Measurements from ENCODE around the gene CBLC.

DNA sequence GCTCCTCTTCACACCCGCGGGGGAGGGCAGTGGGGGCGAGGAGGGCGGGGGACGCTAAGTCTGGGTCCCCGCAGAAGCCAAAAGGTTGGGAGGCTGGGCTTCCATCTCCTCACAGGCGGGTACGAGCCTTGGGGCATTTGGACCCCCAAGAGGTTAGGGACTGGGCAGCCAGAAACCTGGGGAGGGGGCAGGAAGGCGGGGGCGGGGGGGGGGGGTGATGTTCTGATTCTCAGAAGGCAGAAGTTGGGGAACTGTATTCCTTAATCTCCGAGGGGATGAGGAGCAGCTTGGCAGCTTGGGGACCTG lies 24.1 kb upstream of the CBLC start:
- TF ChIP-seq, protein P1, sequence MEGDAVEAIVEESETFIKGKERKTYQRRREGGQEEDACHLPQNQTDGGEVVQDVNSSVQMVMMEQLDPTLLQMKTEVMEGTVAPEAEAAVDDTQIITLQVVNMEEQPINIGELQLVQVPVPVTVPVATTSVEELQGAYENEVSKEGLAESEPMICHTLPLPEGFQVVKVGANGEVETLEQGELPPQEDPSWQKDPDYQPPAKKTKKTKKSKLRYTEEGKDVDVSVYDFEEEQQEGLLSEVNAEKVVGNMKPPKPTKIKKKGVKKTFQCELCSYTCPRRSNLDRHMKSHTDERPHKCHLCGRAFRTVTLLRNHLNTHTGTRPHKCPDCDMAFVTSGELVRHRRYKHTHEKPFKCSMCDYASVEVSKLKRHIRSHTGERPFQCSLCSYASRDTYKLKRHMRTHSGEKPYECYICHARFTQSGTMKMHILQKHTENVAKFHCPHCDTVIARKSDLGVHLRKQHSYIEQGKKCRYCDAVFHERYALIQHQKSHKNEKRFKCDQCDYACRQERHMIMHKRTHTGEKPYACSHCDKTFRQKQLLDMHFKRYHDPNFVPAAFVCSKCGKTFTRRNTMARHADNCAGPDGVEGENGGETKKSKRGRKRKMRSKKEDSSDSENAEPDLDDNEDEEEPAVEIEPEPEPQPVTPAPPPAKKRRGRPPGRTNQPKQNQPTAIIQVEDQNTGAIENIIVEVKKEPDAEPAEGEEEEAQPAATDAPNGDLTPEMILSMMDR (IDR thresholded peaks at IDR 0.05; ENCODE audit: borderline replicate concordance, extremely low read depth, low read length, poor library complexity, severe bottlenecking) = no peak
- no peak for TF ChIP-seq EZH2 (IDR thresholded peaks at IDR 0.05; ENCODE audit: borderline replicate concordance, low read depth, low read length, severe bottlenecking)

Measured in DND-41 (cell line).